Smooth muscle cell (in vitro differentiated cells): ENCODE measurements around the gene DNAJC1. TPM values are rescaled to one million over a fixed set of nuclear protein-coding genes. Genes with fewer than 3 reads are reported as not detected.

Experiments
- DNase-seq: peaks from one replicate; lab custom pipeline; 2025; ENCODE audit not compliant: unreplicated experiment; lab: John Stamatoyannopoulos, UW
- H2AFZ ChIP-seq: fragments of 200-600 bp; sonication (generic); 2 replicates; pipeline ENCODE4 v1.6.0; 2016; ENCODE audit warnings: antibody characterized with exemption, low read depth, mild to moderate bottlenecking
- H3F3A ChIP-seq: fragments of 200-600 bp; sonication (generic); 2 replicates; pipeline ENCODE4 v1.6.0; 2017; ENCODE audit warnings: antibody characterized with exemption, low read depth
- H3K27ac ChIP-seq: fragments of 200-600 bp; sonication (generic); 2 replicates; pipeline ENCODE4 v1.5.1; 2016; ENCODE audit warnings: low read depth, mild to moderate bottlenecking
- H3K27me3 ChIP-seq: fragments of 200-600 bp; sonication (generic); 2 replicates; pipeline ENCODE4 v1.6.1; 2016; ENCODE audit warnings: low read depth, mild to moderate bottlenecking
- H3K36me3 ChIP-seq: fragments of 200-600 bp; sonication (generic); 2 replicates; pipeline ENCODE4 v1.5.1; 2016; ENCODE audit warnings: low read depth
- H3K4me1 ChIP-seq: fragments of 200-600 bp; sonication (generic); 2 replicates; pipeline ENCODE4 v1.5.1; 2016; ENCODE audit warnings: low read depth
- H3K4me2 ChIP-seq: fragments of 200-600 bp; sonication (generic); 2 replicates; pipeline ENCODE4 v1.6.0; 2016; ENCODE audit warnings: mild to moderate bottlenecking
- H3K4me3 ChIP-seq: fragments of 200-600 bp; sonication (generic); 2 replicates; pipeline ENCODE4 v1.5.1; 2016; ENCODE audit warnings: mild to moderate bottlenecking
- H3K79me2 ChIP-seq: fragments of 200-600 bp; sonication (generic); 2 replicates; pipeline ENCODE4 v1.6.0; 2016; ENCODE audit warnings: low read depth, mild to moderate bottlenecking
- H3K9ac ChIP-seq: fragments of 200-600 bp; sonication (generic); 2 replicates; pipeline ENCODE4 v1.6.0; 2016; ENCODE audit warnings: low read depth
- H3K9me3 ChIP-seq: fragments of 200-600 bp; sonication (generic); replicated peaks from 2 replicates; pipeline ENCODE4 v1.5.1; 2016; ENCODE audit warnings: low read depth
- H4K20me1 ChIP-seq: fragments of 200-600 bp; sonication (generic); 2 replicates; pipeline ENCODE4 v1.6.0; 2016; ENCODE audit warnings: low read depth
- CTCF ChIP-seq: fragments of 200-600 bp; sonication (generic); IDR thresholded peaks from 2 replicates; pipeline ENCODE4 v1.5.1; 2017; ENCODE audit warnings: borderline replicate concordance, mild to moderate bottlenecking, antibody characterized with exemption; ENCODE audit not compliant: insufficient read depth, poor library complexity, severe bottlenecking
- WGBS: methylation state at CpG from one replicate; pipeline ENCODE4 v1.1.7; 2016; ENCODE audit warnings: low lambda C conversion rate; 5-methylcytosine and 5-hydroxymethylcytosine counted together
- polyA plus RNA-seq: library from polyadenylated mRNA; unstranded; fragments of >200 nt; fragmentation: Nextera tagmentation; extraction: Ambion mirVana; gene quantifications from 2 replicates; pipeline ENCODE4 v1.2.1, GENCODE V29; 2016
- total RNA-seq: library from RNA; depleted of rRNA; stranded (reverse); fragments of >200 nt; gene quantifications from 2 replicates; pipeline ENCODE4 v1.2.3, GENCODE V29; 2014

Gene DNAJC1
- total and polyA plus RNA-seq, 2 experiments from 2014 or later: 67.0 to 88.5 TPM

- no peak overlapping the region for H3K9ac ChIP-seq
Measured at GRCh38 chr10:21895932-21896331, 107.6 kb downstream of the DNAJC1 start.

GRCh38 chr10:21894648-21895342 is 108.7 kb downstream of the DNAJC1 start:
- Histone ChIP-seq H3K27me3 (no peaks in the 10 kb centered on the region), H3K4me3 (no peak overlapping the region), H4K20me1 (no peaks in the 10 kb centered on the region), H3K9me3 (peaks cover 28% of the 10 kb centered on the region), H2AFZ (no peak overlapping the region), H3K4me2 (no peak overlapping the region), H3K27ac (no peak overlapping the region), H3F3A (no peaks in the 10 kb centered on the region), H3K79me2 (no peaks in the 10 kb centered on the region), H3K9ac (no peak overlapping the region), H3K4me1 (no peaks in the 10 kb centered on the region), H3K36me3 (peaks cover 9% of the 10 kb centered on the region)
- no peak for DNase-seq
- TF ChIP-seq CTCF: no peak
- WGBS: 98% methylated on average over 4 of the region's 4 CpGs

More at GRCh38 chr10:21895932-21896331, 107.6 kb downstream of the DNAJC1 start:
- H3K4me2 ChIP-seq: no peak overlapping the region
- H3K4me1 ChIP-seq: no peaks in the 10 kb centered on the region
- no peak overlapping the region for H2AFZ ChIP-seq
- no peak for TF ChIP-seq CTCF
- no peaks in the 10 kb centered on the region for H3F3A ChIP-seq
- H3K36me3 ChIP-seq: peaks cover 9% of the 10 kb centered on the region
- no peaks in the 10 kb centered on the region for H4K20me1 ChIP-seq
- DNase-seq: no peak
- H3K79me2 ChIP-seq: no peaks in the 10 kb centered on the region
- H3K9me3 ChIP-seq: peaks cover 28% of the 10 kb centered on the region
- H3K27ac ChIP-seq: no peak overlapping the region
- H3K27me3 ChIP-seq: no peaks in the 10 kb centered on the region
- no peak overlapping the region for H3K4me3 ChIP-seq
- WGBS: 100% methylated on average over 1 of the region's 1 CpG

GRCh38 chr10:21891439-21891838 is 112.1 kb downstream of the DNAJC1 start:
- Histone ChIP-seq H2AFZ (no peak overlapping the region), H3K79me2 (peaks cover 3% of the 10 kb centered on the region), H3K4me2 (no peak overlapping the region), H3K4me3 (no peak overlapping the region), H3F3A (no peaks in the 10 kb centered on the region), H3K4me1 (no peaks in the 10 kb centered on the region), H3K27ac (no peak overlapping the region), H3K9ac (no peak overlapping the region), H3K27me3 (no peaks in the 10 kb centered on the region), H3K36me3 (peaks cover 14% of the 10 kb centered on the region), H4K20me1 (peaks cover 3% of the 10 kb centered on the region), H3K9me3 (peaks cover 28% of the 10 kb centered on the region)
- WGBS: 98% methylated on average over 3 of the region's 3 CpGs
- no peak for TF ChIP-seq CTCF
- no peak for DNase-seq
